BE2C (cell line): ENCODE measurements around the gene TRPC4. TPM values are rescaled to one million over a fixed set of nuclear protein-coding genes. Genes with fewer than 3 reads are reported as not detected.

Experiments
- DNase-seq: peaks from one replicate; pipeline ENCODE4 v3.0.0-alpha.2; 2020
- H3K27me3 ChIP-seq: fragments of 250-450 bp; sonication (Bioruptor Pico); 2 replicates; pipeline ENCODE4 v1.5.1; 2020; ENCODE audit warnings: mild to moderate bottlenecking
- H3K36me3 ChIP-seq: fragments of 250-450 bp; sonication (Bioruptor Pico); 2 replicates; pipeline ENCODE4 v1.5.1; 2020; ENCODE audit warnings: mild to moderate bottlenecking
- H3K4me1 ChIP-seq: fragments of 250-450 bp; sonication (Bioruptor Pico); 2 replicates; pipeline ENCODE4 v1.5.1; 2020
- H3K4me3 ChIP-seq: 2 replicates; pipeline ENCODE4 v1.5.1; 2011; ENCODE audit warnings: low read depth, low read length
- H3K9me3 ChIP-seq: fragments of 250-450 bp; sonication (Bioruptor Pico); 2 replicates; pipeline ENCODE4 v1.5.1; 2020
- CTCF ChIP-seq: IDR thresholded peaks from 2 replicates; pipeline ENCODE4 v1.5.1; 2012; ENCODE audit warnings: mild to moderate bottlenecking, low read depth, low read length
- polyA plus RNA-seq: library from polyadenylated mRNA; unstranded; fragments of >200 nt; gene quantifications from one replicate; pipeline ENCODE4 v1.2.1, GENCODE V29; 2012; ENCODE audit warnings: low read depth, missing spikeins; ENCODE audit not compliant: insufficient read length, insufficient read depth

TRPC4 gene
- not detected for polyA plus RNA-seq

GRCh38 chr13:37869756-37870488 lies at the start of gene TRPC4:
TSS of gene TRPC4 (minus strand) at chr13:37869772. CDS start at chr13:37783333, 86,439 bp downstream.
- Histone ChIP-seq H3K27me3 (peaks cover 35% of the 10 kb centered on the region), H3K36me3 (no peaks in the 10 kb centered on the region), H3K4me1 (no peaks in the 10 kb centered on the region), H3K4me3 (no peak within 1 kb of the TSS), H3K9me3 (no peaks in the 10 kb centered on the region)
- peak; percentile 30 for DNase-seq
- TF ChIP-seq CTCF: peak; percentile 36

- no peaks in the 10 kb centered on the region for H3K9me3 ChIP-seq
- no peaks in the 10 kb centered on the region for H3K4me1 ChIP-seq
- no peaks in the 10 kb centered on the region for H3K27me3 ChIP-seq
- no peak overlapping the region for H3K4me3 ChIP-seq
- TF ChIP-seq CTCF: no peak
- H3K36me3 ChIP-seq: no peaks in the 10 kb centered on the region
- DNase-seq: no peak
Measured at GRCh38 chr13:37918751-37919150, 49.2 kb upstream of the TRPC4 start.

- TF ChIP-seq CTCF: no peak
- Histone ChIP-seq H3K27me3 (no peaks in the 10 kb centered on the region), H3K4me3 (no peak overlapping the region), H3K36me3 (no peaks in the 10 kb centered on the region), H3K4me1 (no peaks in the 10 kb centered on the region), H3K9me3 (no peaks in the 10 kb centered on the region)
- no peak for DNase-seq
Measured at GRCh38 chr13:37918116-37918714, 48.6 kb upstream of the TRPC4 start.

GRCh38 chr13:37914781-37915391 lies 45.3 kb upstream of the TRPC4 start:
- no peak for TF ChIP-seq CTCF
- no peaks in the 10 kb centered on the region for H3K36me3 ChIP-seq
- no peak for DNase-seq
- H3K4me3 ChIP-seq: no peak overlapping the region
- H3K9me3 ChIP-seq: no peaks in the 10 kb centered on the region
- H3K4me1 ChIP-seq: no peaks in the 10 kb centered on the region
- no peaks in the 10 kb centered on the region for H3K27me3 ChIP-seq

GRCh38 chr13:37910790-37911189 lies 41.2 kb upstream of the TRPC4 start:
- H3K27me3 ChIP-seq: no peaks in the 10 kb centered on the region
- no peak for TF ChIP-seq CTCF
- H3K4me1 ChIP-seq: no peaks in the 10 kb centered on the region
- H3K9me3 ChIP-seq: no peaks in the 10 kb centered on the region
- DNase-seq: no peak
- H3K36me3 ChIP-seq: no peaks in the 10 kb centered on the region
- H3K4me3 ChIP-seq: no peak overlapping the region

GRCh38 chr13:37906880-37907279 lies 37.3 kb upstream of the TRPC4 start:
- Histone ChIP-seq H3K27me3 (no peaks in the 10 kb centered on the region), H3K36me3 (no peaks in the 10 kb centered on the region), H3K4me1 (no peaks in the 10 kb centered on the region), H3K9me3 (no peaks in the 10 kb centered on the region), H3K4me3 (no peak overlapping the region)
- no peak for TF ChIP-seq CTCF
- DNase-seq: no peak
